MM.1S (cell line): ENCODE measurements around the gene RPS19BP1.

Experiments
- CTCF ChIP-seq: fragments of 300-600 bp; sonication (generic); IDR thresholded peaks from 2 replicates; pipeline ENCODE4 v1.5.1; 2016; ENCODE audit warnings: antibody characterized with exemption, low read length, mixed read lengths
- EZH2 ChIP-seq: fragments of 300-600 bp; sonication (generic); optimal IDR thresholded peaks from 2 replicates; pipeline ENCODE3; 2017; ENCODE audit warnings: low read depth, mild to moderate bottlenecking, antibody characterized with exemption, low read length, mixed read lengths
- EZH2phosphoT487 ChIP-seq: fragments of 300-600 bp; sonication (generic); IDR thresholded peaks from 2 replicates; pipeline ENCODE4 v1.6.1; 2018; ENCODE audit warnings: antibody characterized with exemption, low read length

- TF ChIP-seq EZH2 (no peak), EZH2phosphoT487 (no peak), CTCF (no peak)
Observed at GRCh38 chr22:39558254-39558727, 25.7 kb upstream of the RPS19BP1 start.
